Mesothelial cell of epicardium (in vitro differentiated cells): ENCODE results near the gene SCFD2. TPM values are rescaled to one million over a fixed set of nuclear protein-coding genes. Genes with fewer than 3 reads are reported as not detected.
A peak's percentile ranks its signal among the peaks of the same experiment; 100 is the strongest.

Experiments used
- DNase-seq, 2 experiments: peaks; one replicate each; pipeline ENCODE4 v3.0.0; 2021; ENCODE audit warnings: low spot score in 2 of 2; ENCODE audit not compliant: unreplicated experiment in 2 of 2
- H3K27ac Mint-ChIP-seq: 2 replicates; pipeline ENCODE4 v1.8.0; 2021; ENCODE audit warnings: mixed read lengths
- H3K27me3 Mint-ChIP-seq: 2 replicates; pipeline ENCODE4 v1.8.0; 2021; ENCODE audit warnings: low read depth, mixed read lengths
- H3K36me3 Mint-ChIP-seq: 2 replicates; pipeline ENCODE4 v1.8.0; 2021; ENCODE audit warnings: mixed read lengths
- H3K4me1 Mint-ChIP-seq: 2 replicates; pipeline ENCODE4 v1.8.0; 2021; ENCODE audit warnings: mixed read lengths
- H3K4me3 Mint-ChIP-seq: 2 replicates; pipeline ENCODE4 v1.8.0; 2021; ENCODE audit warnings: mild to moderate bottlenecking, moderate library complexity, mixed read lengths
- H3K9me3 Mint-ChIP-seq: 2 replicates; pipeline ENCODE4 v1.8.0; 2021; ENCODE audit warnings: mixed read lengths
- total RNA-seq: library from RNA; stranded (reverse); gene quantifications from 3 replicates; pipeline ENCODE4 v1.2.1, GENCODE V29; 2021
- TF ChIP-seq, protein P1 (sequence below): fragments of 200-600 bp; sonication (generic); IDR thresholded peaks from one replicate; pipeline ENCODE4 v1.5.0; 2021; ENCODE audit warnings: antibody characterized with exemption; ENCODE audit not compliant: unreplicated experiment

The SCFD2 gene
- total RNA-seq, 1 donor from 2014 or later: 15.6 TPM

DNA sequence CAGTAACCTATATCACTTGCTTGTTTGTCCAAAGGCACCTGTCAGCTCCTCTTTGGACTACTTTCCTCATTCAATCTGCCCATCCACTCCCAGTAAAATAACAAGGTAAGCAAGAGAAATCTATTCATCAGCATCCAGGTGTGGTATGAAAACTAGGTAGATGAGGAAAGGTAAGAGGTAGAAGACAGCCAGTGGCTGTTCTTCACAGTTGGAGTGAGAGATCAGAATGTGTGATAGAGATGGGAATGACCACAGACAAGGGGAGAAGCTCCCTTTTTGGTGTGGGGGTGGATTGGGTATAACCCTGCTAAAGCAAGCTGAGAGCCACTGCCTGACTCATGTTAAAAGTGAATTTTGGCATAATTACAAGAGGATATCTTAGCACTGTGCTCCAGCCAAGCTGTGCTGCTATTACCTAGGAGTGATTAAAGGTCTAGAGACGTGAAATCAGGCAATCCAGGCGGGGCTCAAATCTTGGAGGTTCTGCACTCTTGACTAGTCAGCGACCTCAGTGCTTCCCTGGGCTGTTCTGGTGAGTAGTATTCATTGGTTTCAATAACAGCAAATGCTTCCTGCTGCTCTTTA is 531.8 kb downstream of the SCFD2 start:
- no peak for DNase-seq
- Mint-ChIP-seq H3K36me3 (no peaks in the 10 kb centered on the region), H3K9me3 (no peaks in the 10 kb centered on the region), H3K27me3 (no peaks in the 10 kb centered on the region), H3K4me3 (no peak overlapping the region), H3K27ac (no peak overlapping the region), H3K4me1 (peaks cover 27% of the 10 kb centered on the region)
- TF ChIP-seq, protein P1, sequence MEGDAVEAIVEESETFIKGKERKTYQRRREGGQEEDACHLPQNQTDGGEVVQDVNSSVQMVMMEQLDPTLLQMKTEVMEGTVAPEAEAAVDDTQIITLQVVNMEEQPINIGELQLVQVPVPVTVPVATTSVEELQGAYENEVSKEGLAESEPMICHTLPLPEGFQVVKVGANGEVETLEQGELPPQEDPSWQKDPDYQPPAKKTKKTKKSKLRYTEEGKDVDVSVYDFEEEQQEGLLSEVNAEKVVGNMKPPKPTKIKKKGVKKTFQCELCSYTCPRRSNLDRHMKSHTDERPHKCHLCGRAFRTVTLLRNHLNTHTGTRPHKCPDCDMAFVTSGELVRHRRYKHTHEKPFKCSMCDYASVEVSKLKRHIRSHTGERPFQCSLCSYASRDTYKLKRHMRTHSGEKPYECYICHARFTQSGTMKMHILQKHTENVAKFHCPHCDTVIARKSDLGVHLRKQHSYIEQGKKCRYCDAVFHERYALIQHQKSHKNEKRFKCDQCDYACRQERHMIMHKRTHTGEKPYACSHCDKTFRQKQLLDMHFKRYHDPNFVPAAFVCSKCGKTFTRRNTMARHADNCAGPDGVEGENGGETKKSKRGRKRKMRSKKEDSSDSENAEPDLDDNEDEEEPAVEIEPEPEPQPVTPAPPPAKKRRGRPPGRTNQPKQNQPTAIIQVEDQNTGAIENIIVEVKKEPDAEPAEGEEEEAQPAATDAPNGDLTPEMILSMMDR: no peak

DNA sequence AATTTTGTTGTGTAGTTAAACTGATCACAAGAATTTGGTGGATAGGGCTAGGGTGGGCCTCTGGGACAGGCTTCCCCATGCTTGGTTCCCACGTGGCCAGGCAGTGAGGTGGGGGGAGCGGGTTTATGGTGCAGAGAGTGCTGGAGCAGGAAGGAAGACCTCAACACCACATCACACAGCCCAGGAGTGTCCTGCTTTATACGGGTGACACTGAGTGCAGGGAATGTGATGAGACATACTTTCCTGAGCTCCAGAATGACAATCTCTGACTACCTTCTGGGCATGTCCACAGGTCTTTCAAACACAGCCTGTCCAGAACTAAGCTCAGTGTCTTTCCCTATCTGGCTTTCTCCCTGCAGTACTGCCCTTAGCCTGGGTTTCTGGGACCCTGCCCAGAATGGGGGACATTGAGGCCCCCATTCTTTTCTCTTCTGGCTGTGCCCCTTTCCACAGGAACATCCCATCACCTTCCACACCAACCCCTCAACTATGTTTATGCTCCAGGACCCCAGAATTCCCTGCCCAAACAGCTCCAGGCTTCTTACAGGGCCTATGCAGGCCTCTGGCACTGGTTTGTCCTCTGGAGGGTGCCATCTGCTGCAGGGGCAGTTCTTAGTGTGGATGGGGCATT is 540.3 kb downstream of the SCFD2 start:
- H3K4me3 Mint-ChIP-seq: no peak overlapping the region
- H3K27ac Mint-ChIP-seq: peak overlapping the region; percentile 98
- no peaks in the 10 kb centered on the region for H3K36me3 Mint-ChIP-seq

DNA sequence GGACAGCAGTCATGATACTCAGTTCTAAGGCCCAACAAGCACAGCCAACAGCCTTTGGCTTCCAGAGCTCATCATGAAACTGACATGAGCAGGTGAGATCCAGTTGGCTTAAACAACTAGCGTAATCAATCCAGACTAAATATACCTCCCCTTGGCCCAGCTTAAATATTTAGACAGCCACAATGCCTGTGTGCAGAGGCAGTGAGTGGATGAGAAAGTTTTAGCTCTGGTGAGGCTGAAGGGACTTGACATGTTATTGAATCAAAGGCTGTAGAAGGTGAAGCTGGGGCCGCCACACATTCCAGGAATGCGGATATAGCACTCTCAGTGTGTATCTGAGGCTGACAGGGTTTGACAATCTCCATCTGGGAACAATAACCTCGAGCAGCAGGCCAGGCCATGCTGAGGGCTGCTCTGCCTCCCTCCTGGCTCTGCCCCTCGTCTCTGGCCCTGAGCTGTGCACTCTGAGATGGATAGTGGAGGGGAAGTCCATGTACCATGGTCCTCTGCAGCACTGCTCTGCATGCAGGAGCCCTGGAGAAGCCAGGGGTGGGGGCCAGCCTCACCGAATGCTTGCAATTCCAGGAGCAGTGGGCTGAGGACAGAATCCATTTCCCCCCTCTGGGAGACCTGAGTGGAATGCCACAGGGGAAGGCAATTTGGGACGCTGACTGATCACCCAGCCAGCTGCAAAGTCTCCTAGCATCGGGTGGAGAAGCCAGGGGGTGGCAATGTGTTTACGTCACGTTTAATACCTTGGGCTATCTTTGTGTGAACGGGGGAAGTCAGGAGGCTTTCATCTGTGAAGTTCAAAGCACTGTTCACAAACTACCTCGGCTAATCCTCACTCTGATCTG is 541.0 kb downstream of the SCFD2 start:
- Mint-ChIP-seq H3K4me3 (no peak overlapping the region), H3K36me3 (no peaks in the 10 kb centered on the region), H3K27me3 (no peaks in the 10 kb centered on the region), H3K27ac (peak overlapping the region; percentile 98), H3K4me1 (peaks cover 31% of the 10 kb centered on the region), H3K9me3 (no peaks in the 10 kb centered on the region)
- peak; percentile 28 to 61 for DNase-seq
- TF ChIP-seq, protein P1: no peak

More for the DNA sequence above, 540.3 kb downstream of the SCFD2 start:
- no peaks in the 10 kb centered on the region for H3K27me3 Mint-ChIP-seq
- peaks cover 31% of the 10 kb centered on the region for H3K4me1 Mint-ChIP-seq
- TF ChIP-seq, protein P1: no peak
- no peak for DNase-seq
- H3K9me3 Mint-ChIP-seq: no peaks in the 10 kb centered on the region

DNA sequence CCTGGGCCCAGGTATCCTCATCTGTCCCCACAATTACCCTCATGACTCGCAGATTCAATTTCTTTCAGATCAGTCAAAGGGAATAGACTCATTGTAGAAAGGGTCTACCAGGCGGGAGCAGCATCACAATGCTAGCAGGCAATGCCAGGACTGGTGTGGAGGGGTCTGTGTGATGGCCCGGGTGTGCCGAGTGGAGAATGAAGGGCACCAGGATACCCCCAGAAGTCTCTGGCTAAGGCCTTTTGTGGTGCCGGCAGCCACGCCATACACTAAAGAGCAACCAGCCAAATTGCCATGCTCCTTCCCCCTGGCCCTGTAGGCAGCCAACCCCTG is 541.6 kb downstream of the SCFD2 start:
- peak overlapping the region; percentile 98 for H3K27ac Mint-ChIP-seq
- no peaks in the 10 kb centered on the region for H3K36me3 Mint-ChIP-seq
- H3K4me3 Mint-ChIP-seq: no peak overlapping the region
- no peaks in the 10 kb centered on the region for H3K9me3 Mint-ChIP-seq
- H3K4me1 Mint-ChIP-seq: peaks cover 29% of the 10 kb centered on the region
- DNase-seq: no peak
- no peaks in the 10 kb centered on the region for H3K27me3 Mint-ChIP-seq
- TF ChIP-seq, protein P1: no peak

DNA sequence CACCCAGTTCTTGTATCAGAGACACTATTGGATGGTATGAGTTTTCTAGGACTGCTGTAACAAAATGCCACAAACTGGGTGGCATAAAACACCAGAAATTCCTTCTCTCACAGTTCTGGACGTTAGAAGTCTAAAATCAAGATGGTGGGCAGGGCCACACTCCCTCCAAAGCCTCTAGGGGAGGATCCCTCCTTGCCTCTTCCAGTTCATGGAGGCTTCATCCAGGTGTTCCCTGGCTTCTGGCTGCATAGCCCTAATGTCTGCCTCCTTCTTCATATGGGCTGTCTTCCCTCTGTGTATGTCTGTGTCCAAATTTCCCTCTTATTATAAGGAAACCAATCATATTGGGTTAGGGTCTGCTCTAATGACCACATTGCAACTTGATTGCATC is 542.2 kb downstream of the SCFD2 start:
- no peaks in the 10 kb centered on the region for H3K36me3 Mint-ChIP-seq
- DNase-seq: no peak

More for the DNA sequence above, 542.2 kb downstream of the SCFD2 start:
- H3K9me3 Mint-ChIP-seq: no peaks in the 10 kb centered on the region
- no peaks in the 10 kb centered on the region for H3K27me3 Mint-ChIP-seq
- no peak overlapping the region for H3K4me3 Mint-ChIP-seq
- H3K4me1 Mint-ChIP-seq: peaks cover 24% of the 10 kb centered on the region
- TF ChIP-seq, protein P1: no peak
- peak overlapping the region; percentile 98 for H3K27ac Mint-ChIP-seq

Other genes starting within 250 kb of the SCFD2 start
- 79.4 to 85.1 TPM (median 82.6 TPM) in 3 replicates for gene FIP1L1, start 11.6 kb upstream of the SCFD2 start, total RNA-seq
- 12.7 to 14.0 TPM (median 13.0 TPM) in 3 replicates for gene LNX1, start 225.4 kb upstream of the SCFD2 start, total RNA-seq